ENCODE results near the gene BST2. TPM values are rescaled to one million over a fixed set of nuclear protein-coding genes. Genes with fewer than 3 reads are reported as not detected.

BST2 gene
- total and polyA plus RNA-seq, 9 of the 15 experiments (the other 6 are each of a cell fraction or from before 2014, with no cell fraction given), result 11.2 to 232 (median 151) TPM

DNA sequence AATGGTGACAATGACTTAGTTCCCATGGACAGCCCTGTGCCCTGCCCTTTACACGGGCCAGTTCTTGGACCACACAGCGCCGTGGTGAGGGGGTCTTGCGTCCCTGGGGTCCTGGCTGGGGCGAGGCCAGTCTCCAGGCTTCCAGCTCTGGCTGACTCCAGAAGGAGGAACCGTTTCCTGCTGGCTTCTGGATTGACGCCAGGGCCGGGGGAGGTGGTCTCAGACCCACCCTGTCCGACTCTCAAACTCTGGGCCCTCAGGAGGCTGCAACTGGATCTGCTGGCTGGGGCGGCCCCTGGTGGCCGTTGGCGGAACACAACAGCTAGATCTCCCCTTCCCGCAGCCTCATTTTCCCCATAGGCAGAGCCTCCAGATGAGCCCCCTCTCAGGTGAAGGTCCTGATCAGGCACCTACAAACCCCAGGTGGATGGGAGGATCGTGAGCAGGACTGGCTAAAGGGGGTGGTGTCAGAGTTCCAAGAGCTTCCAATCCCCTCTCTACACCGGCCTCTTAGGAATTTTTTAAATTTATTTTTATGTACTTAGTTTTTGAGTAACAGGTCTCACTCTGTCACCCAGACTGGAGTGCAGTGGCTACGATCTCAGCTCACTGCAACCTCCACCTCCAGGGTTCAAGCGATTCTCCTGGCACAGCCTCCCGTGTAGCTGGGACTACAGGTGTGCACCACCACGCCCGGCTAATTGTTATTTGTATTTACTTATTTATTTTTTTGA is 19.4 kb downstream of the BST2 start (continued):
- TF ChIP-seq, protein P1, sequence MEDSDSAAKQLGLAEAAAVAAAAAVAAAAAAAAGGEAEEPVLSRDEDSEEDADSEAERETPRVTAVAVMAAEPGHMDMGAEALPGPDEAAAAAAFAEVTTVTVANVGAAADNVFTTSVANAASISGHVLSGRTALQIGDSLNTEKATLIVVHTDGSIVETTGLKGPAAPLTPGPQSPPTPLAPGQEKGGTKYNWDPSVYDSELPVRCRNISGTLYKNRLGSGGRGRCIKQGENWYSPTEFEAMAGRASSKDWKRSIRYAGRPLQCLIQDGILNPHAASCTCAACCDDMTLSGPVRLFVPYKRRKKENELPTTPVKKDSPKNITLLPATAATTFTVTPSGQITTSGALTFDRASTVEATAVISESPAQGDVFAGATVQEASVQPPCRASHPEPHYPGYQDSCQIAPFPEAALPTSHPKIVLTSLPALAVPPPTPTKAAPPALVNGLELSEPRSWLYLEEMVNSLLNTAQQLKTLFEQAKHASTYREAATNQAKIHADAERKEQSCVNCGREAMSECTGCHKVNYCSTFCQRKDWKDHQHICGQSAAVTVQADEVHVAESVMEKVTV (CRISPR knock-in tag; IDR thresholded peaks at IDR 0.05), result peak; percentile 41; the same call in 1 of the 2 replicates
- TF ChIP-seq, protein P2, sequence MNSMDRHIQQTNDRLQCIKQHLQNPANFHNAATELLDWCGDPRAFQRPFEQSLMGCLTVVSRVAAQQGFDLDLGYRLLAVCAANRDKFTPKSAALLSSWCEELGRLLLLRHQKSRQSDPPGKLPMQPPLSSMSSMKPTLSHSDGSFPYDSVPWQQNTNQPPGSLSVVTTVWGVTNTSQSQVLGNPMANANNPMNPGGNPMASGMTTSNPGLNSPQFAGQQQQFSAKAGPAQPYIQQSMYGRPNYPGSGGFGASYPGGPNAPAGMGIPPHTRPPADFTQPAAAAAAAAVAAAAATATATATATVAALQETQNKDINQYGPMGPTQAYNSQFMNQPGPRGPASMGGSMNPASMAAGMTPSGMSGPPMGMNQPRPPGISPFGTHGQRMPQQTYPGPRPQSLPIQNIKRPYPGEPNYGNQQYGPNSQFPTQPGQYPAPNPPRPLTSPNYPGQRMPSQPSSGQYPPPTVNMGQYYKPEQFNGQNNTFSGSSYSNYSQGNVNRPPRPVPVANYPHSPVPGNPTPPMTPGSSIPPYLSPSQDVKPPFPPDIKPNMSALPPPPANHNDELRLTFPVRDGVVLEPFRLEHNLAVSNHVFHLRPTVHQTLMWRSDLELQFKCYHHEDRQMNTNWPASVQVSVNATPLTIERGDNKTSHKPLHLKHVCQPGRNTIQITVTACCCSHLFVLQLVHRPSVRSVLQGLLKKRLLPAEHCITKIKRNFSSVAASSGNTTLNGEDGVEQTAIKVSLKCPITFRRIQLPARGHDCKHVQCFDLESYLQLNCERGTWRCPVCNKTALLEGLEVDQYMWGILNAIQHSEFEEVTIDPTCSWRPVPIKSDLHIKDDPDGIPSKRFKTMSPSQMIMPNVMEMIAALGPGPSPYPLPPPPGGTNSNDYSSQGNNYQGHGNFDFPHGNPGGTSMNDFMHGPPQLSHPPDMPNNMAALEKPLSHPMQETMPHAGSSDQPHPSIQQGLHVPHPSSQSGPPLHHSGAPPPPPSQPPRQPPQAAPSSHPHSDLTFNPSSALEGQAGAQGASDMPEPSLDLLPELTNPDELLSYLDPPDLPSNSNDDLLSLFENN (IDR thresholded peaks at IDR 0.05; ENCODE audit: low read depth in 2 of 2, low read length in 2 of 2), result 0 out of 4 replicates have a peak, but pooled peaks of 1 of the 2 experiments have one; percentile 19
- TF ChIP-seq SMAD4 (CRISPR knock-in tag; conservative IDR thresholded peaks at IDR 0.05), result no peak
- no peak for TF ChIP-seq NFE2 (IDR thresholded peaks at IDR 0.05; ENCODE audit: low read depth)
- no peak for TF ChIP-seq PYGO2 (tag; IDR thresholded peaks at IDR 0.05)
- TF ChIP-seq ZNF316 (IDR thresholded peaks at IDR 0.05), result 0 out of 2 replicates have a peak, but pooled peaks have one; percentile 19
- TF ChIP-seq, protein P3, sequence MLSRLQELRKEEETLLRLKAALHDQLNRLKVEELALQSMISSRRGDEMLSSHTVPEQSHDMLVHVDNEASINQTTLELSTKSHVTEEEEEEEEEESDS (CRISPR knock-in tag; IDR thresholded peaks at IDR 0.05), result no peak
- no peak for TF ChIP-seq CBFB (CRISPR knock-in tag; IDR thresholded peaks at IDR 0.05)
- TF ChIP-seq XRCC4 (IDR thresholded peaks at IDR 0.05; ENCODE audit: extremely low read depth, insufficient read depth, insufficient read length), result no peak
- TF ChIP-seq, protein P4, sequence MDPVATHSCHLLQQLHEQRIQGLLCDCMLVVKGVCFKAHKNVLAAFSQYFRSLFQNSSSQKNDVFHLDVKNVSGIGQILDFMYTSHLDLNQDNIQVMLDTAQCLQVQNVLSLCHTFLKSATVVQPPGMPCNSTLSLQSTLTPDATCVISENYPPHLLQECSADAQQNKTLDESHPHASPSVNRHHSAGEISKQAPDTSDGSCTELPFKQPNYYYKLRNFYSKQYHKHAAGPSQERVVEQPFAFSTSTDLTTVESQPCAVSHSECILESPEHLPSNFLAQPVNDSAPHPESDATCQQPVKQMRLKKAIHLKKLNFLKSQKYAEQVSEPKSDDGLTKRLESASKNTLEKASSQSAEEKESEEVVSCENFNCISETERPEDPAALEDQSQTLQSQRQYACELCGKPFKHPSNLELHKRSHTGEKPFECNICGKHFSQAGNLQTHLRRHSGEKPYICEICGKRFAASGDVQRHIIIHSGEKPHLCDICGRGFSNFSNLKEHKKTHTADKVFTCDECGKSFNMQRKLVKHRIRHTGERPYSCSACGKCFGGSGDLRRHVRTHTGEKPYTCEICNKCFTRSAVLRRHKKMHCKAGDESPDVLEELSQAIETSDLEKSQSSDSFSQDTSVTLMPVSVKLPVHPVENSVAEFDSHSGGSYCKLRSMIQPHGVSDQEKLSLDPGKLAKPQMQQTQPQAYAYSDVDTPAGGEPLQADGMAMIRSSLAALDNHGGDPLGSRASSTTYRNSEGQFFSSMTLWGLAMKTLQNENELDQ (CRISPR knock-in tag; IDR thresholded peaks at IDR 0.05; ENCODE audit: borderline replicate concordance), result no peak
- TF ChIP-seq IRF2 (CRISPR knock-in tag; IDR thresholded peaks at IDR 0.05), result no peak
- TF ChIP-seq RBM25 (IDR thresholded peaks at IDR 0.05; ENCODE audit: low read depth, low read length, severe bottlenecking), result no peak
- no peak for TF ChIP-seq ZNF695 (CRISPR knock-in tag; IDR thresholded peaks at IDR 0.05)
- TF ChIP-seq ZBTB2 (IDR thresholded peaks at IDR 0.05), result no peak
- TF ChIP-seq ETV1 (tag; conservative IDR thresholded peaks at IDR 0.05; ENCODE audit: low read depth), result no peak
- TF ChIP-seq ZNF175 (CRISPR knock-in tag; IDR thresholded peaks at IDR 0.05; ENCODE audit: low read depth), result no peak
- TF ChIP-seq TRIM24 (IDR thresholded peaks at IDR 0.05), result no peak
